Astrocyte of the spinal cord (primary cell): ENCODE measurements around the gene CDH7.

Source experiments
- DNase-seq: peaks from one replicate; pipeline ENCODE4 v3.0.0; 2011; ENCODE audit warnings: low read depth, low spot score
- H3K4me3 ChIP-seq: 2 replicates; pipeline ENCODE4 v1.5.1; 2011; ENCODE audit warnings: low read depth, mild to moderate bottlenecking, low read length, moderate library complexity
- in situ Hi-C: cut with HindIII; loops from 2 replicates; pipeline ENCODE4 v1.10.0; 2017; ENCODE audit warnings: low sequenced_read_pairs
- TF ChIP-seq, protein P1 (sequence below): IDR thresholded peaks from 2 replicates; pipeline ENCODE4 v1.5.1; 2012; ENCODE audit warnings: low read depth, mild to moderate bottlenecking, low read length, inconsistent platforms

The CDH7 gene

DNA sequence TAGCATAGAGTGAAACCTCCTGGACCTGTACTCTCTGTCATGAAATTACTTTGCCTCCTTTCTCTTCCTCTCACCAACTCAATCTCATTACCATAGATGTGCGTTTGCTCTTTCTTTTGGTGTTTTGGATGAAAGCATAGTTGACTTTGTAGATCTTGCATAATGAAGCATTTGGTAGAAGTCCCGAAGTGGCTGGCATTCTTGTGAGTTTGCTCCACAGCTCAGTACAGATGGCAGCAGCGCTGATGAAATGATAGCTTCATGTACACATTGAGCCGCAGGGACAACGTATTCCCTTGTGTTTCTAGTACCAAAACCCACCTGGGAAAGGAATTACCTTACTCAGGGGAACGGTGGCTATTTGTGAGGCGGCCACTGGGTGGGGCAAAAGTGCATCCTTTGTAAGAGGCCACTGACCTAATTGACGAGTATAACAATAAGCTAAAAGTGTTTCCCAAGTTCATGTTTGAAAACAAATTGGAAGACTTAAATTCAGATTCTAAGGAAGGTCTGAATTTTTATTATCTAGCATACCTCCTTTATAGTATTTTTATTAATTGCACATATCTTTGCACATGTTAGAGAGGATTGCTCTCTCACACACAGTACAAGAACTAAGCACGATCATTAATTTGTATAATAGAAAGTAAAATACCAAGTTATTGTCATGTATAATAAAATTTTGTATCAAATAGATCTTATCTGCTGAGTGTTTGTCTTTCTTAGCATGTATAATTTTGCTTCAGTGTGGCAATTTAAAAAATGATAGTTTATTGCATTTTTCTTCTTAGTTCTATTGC is 25.4 kb upstream of the CDH7 start:
- no peak overlapping the region for H3K4me3 ChIP-seq
- DNase-seq: no peak
- in situ Hi-C loops: no loop called here
- TF ChIP-seq, protein P1, sequence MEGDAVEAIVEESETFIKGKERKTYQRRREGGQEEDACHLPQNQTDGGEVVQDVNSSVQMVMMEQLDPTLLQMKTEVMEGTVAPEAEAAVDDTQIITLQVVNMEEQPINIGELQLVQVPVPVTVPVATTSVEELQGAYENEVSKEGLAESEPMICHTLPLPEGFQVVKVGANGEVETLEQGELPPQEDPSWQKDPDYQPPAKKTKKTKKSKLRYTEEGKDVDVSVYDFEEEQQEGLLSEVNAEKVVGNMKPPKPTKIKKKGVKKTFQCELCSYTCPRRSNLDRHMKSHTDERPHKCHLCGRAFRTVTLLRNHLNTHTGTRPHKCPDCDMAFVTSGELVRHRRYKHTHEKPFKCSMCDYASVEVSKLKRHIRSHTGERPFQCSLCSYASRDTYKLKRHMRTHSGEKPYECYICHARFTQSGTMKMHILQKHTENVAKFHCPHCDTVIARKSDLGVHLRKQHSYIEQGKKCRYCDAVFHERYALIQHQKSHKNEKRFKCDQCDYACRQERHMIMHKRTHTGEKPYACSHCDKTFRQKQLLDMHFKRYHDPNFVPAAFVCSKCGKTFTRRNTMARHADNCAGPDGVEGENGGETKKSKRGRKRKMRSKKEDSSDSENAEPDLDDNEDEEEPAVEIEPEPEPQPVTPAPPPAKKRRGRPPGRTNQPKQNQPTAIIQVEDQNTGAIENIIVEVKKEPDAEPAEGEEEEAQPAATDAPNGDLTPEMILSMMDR: peak; percentile 44

DNA sequence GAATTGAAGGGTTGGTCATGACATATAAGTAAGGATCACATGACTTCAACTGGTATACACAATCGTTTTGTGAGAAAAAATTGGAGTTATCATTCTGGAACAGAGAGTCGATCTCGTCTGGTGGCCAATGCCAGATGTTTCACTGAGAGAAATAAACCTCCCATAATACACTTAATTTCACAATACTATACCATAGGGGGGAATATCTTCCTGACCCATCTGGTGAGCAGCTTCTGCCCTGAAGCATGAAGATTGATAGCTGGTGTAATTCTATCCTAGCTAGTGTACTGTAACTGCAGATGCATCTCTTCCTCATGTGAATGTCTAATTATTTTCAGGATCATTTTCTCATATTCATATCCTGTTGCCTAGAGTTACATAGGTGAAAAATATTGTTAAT is 15.7 kb upstream of the CDH7 start:
- in situ Hi-C loops: no loop called here
- DNase-seq: no peak
- TF ChIP-seq, protein P1: no peak
- H3K4me3 ChIP-seq: no peak overlapping the region

DNA sequence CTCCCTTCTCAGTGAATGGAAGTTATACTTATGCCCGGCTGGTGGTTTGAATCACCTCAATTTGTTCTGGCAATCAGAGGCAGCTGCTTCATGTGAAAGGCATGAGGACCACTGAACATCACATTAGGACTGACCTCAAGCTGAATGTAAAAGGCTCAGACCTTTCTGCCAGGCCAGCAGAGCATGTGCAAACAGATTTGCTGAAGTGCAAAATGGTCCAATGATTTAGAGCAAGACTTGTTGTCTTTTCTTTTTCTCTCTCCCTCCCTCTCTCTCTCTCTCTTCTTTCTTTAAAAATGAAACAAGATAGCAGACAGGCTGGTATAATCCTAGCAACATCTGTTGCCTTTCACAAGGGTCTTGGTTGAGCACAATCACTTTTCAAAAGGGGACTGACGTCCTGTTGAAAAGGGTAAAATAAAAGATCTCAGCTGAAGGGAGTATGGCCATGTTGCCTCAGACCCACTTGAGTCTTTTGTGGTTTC is 13.3 kb upstream of the CDH7 start:
- peak; percentile 19 for DNase-seq
- no peak overlapping the region for H3K4me3 ChIP-seq
- TF ChIP-seq, protein P1: no peak
- in situ Hi-C loops: no loop called here

DNA sequence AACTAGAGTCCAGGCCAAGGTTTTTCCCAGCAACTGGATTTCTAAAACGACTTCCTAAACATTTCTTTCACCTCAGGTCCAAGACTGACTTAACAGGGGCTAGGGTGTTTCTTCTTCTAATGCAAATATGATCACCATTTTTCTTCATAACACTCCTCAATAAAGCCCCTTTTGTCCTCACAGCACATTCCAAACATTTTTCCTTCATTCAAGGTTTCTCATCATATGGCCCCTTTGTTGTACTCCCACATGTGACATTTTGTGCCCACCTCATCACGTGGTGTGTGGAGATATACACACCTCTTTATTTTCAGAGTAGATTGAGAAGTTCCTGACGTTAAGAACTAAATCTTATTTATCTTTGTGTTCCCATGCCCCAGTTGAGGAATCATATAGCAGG is 3.9 kb upstream of the CDH7 start:
- TF ChIP-seq, protein P1: no peak
- DNase-seq: no peak
- in situ Hi-C loops: no loop called here
- H3K4me3 ChIP-seq: no peak overlapping the region

DNA sequence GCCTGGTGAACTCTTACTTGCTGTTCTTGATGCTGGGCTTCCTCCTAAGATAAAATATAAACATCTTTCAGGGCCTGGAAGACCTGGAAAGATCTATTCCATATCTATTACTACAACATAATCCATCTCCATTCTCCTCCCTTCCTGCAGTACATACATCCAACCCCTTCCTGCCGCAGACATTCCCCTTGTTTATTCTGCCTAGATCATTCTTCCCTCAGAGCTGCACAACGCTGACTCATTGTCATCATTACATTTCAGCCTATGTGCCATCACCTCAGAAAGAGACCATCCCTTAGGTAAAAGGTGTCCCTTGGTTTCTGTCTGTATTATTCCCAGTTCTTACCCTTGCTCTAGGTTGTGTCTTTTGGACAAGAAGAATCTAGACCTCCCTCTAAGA is 2.5 kb upstream of the CDH7 start:
- no peak overlapping the region for H3K4me3 ChIP-seq
- DNase-seq: no peak
- TF ChIP-seq, protein P1: no peak
- in situ Hi-C loops: no loop called here

DNA sequence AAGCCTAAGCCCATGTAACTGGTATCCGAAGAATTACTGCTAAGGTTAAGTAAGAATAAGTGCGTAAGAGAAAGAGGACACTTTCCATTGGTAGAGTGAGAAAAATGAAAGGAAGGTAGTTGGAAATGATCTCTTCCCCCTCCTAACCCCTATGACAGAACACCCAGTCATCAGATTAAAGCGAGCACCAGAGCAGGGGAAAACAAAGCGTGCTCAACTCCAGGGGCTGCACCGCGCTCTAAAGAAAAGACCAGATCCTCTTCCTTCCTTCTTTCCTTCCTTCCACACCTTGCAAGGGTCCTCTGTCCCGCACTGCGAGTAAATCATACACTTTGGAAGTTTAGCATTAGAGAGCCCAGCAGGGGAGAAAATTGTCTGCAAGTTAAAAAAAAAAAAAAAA is 971 bp upstream of the CDH7 start:
- TF ChIP-seq, protein P1: no peak
- in situ Hi-C loops: no loop called here
- H3K4me3 ChIP-seq: peak overlapping the region; percentile 39
- no peak for DNase-seq
